ENCODE data around the gene PLAAT2. TPM values are rescaled to one million over a fixed set of nuclear protein-coding genes. Genes with fewer than 3 reads are reported as not detected.
A peak's percentile ranks its signal among the peaks of the same experiment; 100 is the strongest.
"Not testable (repeated sequence)": the region's sequence is repeated elsewhere in the genome, so short reads cannot be mapped to it uniquely, and the experiment has no call there.

The PLAAT2 gene
- total and polyA plus RNA-seq, 2 donors (not counting 1 experiment from before 2014, with no cell fraction given), result 4.0 TPM; not detected in 1

DNA sequence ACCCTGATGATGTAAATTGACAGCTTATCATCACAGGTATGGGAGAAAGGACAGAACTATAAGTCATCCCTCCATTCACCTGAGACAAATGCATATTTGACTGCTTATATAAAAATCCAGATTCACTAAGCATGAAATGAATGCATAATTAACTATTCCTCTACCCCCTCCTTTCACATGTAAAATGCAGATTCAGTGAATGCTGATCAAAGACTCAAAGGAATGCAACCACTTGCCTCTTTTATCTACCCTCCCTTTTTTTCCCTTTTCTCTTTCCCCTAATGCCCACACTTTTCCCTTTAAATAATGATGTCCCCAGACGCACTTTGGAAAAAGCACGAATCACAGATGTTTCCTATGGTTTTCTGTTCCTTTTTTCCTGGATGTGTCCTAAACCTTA lies 31.1 kb downstream of the PLAAT2 start:
- Histone ChIP-seq H3K4me3 (ENCODE audit: control extremely low read depth in 1 of 5, extremely low read depth in 1 of 5, insufficient read depth in 1 of 5, low read depth in 2 of 5, low read length in 4 of 5) (no peak overlapping the region), H3K4me2 (replicated peaks; ENCODE audit: low read depth, low read length, poor library complexity, severe bottlenecking) (peak overlapping the region; percentile 29), H3K9ac (ENCODE audit: low read length) (no peak overlapping the region), H3K4me1 (ENCODE audit: control insufficient read depth in 2 of 2, insufficient read depth in 2 of 2, low read length in 2 of 2) (peaks cover 22 to 32% of the 10 kb centered on the region in 2 donors), H4K20me1 (ENCODE audit: control insufficient read depth, insufficient read depth, low read length, poor library complexity, severe bottlenecking) (no peaks in the 10 kb centered on the region), H3K27me3 (replicated peaks in 1 of 4; ENCODE audit: control extremely low read depth in 1 of 4, control insufficient read depth in 3 of 4, insufficient read depth in 4 of 4, low read length in 3 of 4) (no peaks in the 10 kb centered on the region), H3K36me3 (replicated peaks in 1 of 2; ENCODE audit: control extremely low read depth in 1 of 2, control insufficient read depth in 1 of 2, extremely low read depth in 1 of 2, insufficient read depth in 2 of 2, low read length in 1 of 2) (no peaks in the 10 kb centered on the region), H3K79me2 (ENCODE audit: control insufficient read depth, insufficient read depth, low read length) (peaks cover 6% of the 10 kb centered on the region), H2AFZ (ENCODE audit: insufficient read depth, low read depth, low read length, poor library complexity, severe bottlenecking) (no peak overlapping the region), H3K27ac (ENCODE audit: low read length in 2 of 2) (no peak overlapping the region), H3K9me3 (ENCODE audit: control extremely low read depth in 1 of 3, control insufficient read depth in 2 of 3, insufficient read depth in 1 of 3, low read length in 2 of 3) (no peaks in the 10 kb centered on the region)
- H3K27me3 Mint-ChIP-seq, result peaks cover 8% of the 10 kb centered on the region
- POLR2A ChIA-PET, result no interaction called here
- H3K4me1 Mint-ChIP-seq, result peaks cover 38% of the 10 kb centered on the region
- CTCF ChIA-PET, result no interaction called here
- peak overlapping the region; percentile 10 for H3K4me3 Mint-ChIP-seq
- TF ChIP-seq EZH2 (IDR thresholded peaks at IDR 0.05; ENCODE audit: borderline replicate concordance, insufficient read depth, low read depth, low read length, poor library complexity, severe bottlenecking), result no peak
- TF ChIP-seq, protein P1, sequence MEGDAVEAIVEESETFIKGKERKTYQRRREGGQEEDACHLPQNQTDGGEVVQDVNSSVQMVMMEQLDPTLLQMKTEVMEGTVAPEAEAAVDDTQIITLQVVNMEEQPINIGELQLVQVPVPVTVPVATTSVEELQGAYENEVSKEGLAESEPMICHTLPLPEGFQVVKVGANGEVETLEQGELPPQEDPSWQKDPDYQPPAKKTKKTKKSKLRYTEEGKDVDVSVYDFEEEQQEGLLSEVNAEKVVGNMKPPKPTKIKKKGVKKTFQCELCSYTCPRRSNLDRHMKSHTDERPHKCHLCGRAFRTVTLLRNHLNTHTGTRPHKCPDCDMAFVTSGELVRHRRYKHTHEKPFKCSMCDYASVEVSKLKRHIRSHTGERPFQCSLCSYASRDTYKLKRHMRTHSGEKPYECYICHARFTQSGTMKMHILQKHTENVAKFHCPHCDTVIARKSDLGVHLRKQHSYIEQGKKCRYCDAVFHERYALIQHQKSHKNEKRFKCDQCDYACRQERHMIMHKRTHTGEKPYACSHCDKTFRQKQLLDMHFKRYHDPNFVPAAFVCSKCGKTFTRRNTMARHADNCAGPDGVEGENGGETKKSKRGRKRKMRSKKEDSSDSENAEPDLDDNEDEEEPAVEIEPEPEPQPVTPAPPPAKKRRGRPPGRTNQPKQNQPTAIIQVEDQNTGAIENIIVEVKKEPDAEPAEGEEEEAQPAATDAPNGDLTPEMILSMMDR (IDR thresholded peaks at IDR 0.05), result no peak
- H3K27ac Mint-ChIP-seq, result no peak overlapping the region
- ATAC-seq (ENCODE audit: low read depth) (no peak), DNase-seq (no peak)
- no peaks in the 10 kb centered on the region for H3K9me3 Mint-ChIP-seq (ENCODE audit: insufficient read depth)
- WGBS (ENCODE audit: insufficient coverage), result 75% methylated on average over 2 of the region's 2 CpGs
- intact Hi-C loops (cut with micrococcal nuclease), result no loop called here

- H3K27ac ChIP-seq (ENCODE audit: low read length in 2 of 2); H3K4me3 ChIP-seq (ENCODE audit: control extremely low read depth in 1 of 5, extremely low read depth in 1 of 5, insufficient read depth in 1 of 5, low read depth in 2 of 5, low read length in 4 of 5); H3K9me3 ChIP-seq (ENCODE audit: control extremely low read depth in 1 of 3, control insufficient read depth in 2 of 3, insufficient read depth in 1 of 3, low read length in 2 of 3); H3K36me3 ChIP-seq (replicated peaks in 1 of 2; ENCODE audit: control extremely low read depth in 1 of 2, control insufficient read depth in 1 of 2, extremely low read depth in 1 of 2, insufficient read depth in 2 of 2, low read length in 1 of 2); CTCF ChIA-PET; H3K79me2 ChIP-seq (ENCODE audit: control insufficient read depth, insufficient read depth, low read length); H2AFZ ChIP-seq (ENCODE audit: insufficient read depth, low read depth, low read length, poor library complexity, severe bottlenecking); H3K9ac ChIP-seq (ENCODE audit: low read length); POLR2A ChIA-PET; H4K20me1 ChIP-seq (ENCODE audit: control insufficient read depth, insufficient read depth, low read length, poor library complexity, severe bottlenecking); H3K27ac Mint-ChIP-seq; H3K9me3 Mint-ChIP-seq (ENCODE audit: insufficient read depth); H3K27me3 ChIP-seq (replicated peaks in 1 of 4; ENCODE audit: control extremely low read depth in 1 of 4, control insufficient read depth in 3 of 4, insufficient read depth in 4 of 4, low read length in 3 of 4); H3K27me3 Mint-ChIP-seq: not testable (repeated sequence)
- Mint-ChIP-seq H3K4me1 (peaks cover 31% of the 10 kb centered on the region), H3K4me3 (peak overlapping the region; percentile 26)
- ATAC-seq (ENCODE audit: low read depth) (peak; percentile 88), DNase-seq (peak; percentile 62)
- Histone ChIP-seq H3K4me2 (replicated peaks; ENCODE audit: low read depth, low read length, poor library complexity, severe bottlenecking) (peak overlapping the region; percentile 29), H3K4me1 (ENCODE audit: control insufficient read depth in 2 of 2, insufficient read depth in 2 of 2, low read length in 2 of 2) (peaks cover 15 to 23% of the 10 kb centered on the region in 2 donors)
- intact Hi-C loops (cut with micrococcal nuclease), result loop anchor here (1.0 kb wide), 1 partner anchor 36 kb away; no protein-coding TSS in a partner anchor
- no CpG with 5 or more reads among the region's 6 CpGs for WGBS (ENCODE audit: insufficient coverage)
These were observed 31.9 kb downstream of the PLAAT2 start for GRCh38 chr11:63531074-63531792.
